MM.1S (cell line): ENCODE results near the gene AVP.

Experiments used
- CTCF ChIP-seq: fragments of 300-600 bp; sonication (generic); IDR thresholded peaks from 2 replicates; pipeline ENCODE4 v1.5.1; 2016; ENCODE audit warnings: antibody characterized with exemption, low read length, mixed read lengths
- EZH2 ChIP-seq: fragments of 300-600 bp; sonication (generic); optimal IDR thresholded peaks from 2 replicates; pipeline ENCODE3; 2017; ENCODE audit warnings: low read depth, mild to moderate bottlenecking, antibody characterized with exemption, low read length, mixed read lengths

GRCh38 chr20:3094848-3095629 is 10.5 kb upstream of the AVP start:
- no peak for TF ChIP-seq EZH2
- TF ChIP-seq CTCF = no peak
